Smooth muscle cell (in vitro differentiated cells): ENCODE data around the gene CCDC102A. TPM values are rescaled to one million over a fixed set of nuclear protein-coding genes. Genes with fewer than 3 reads are reported as not detected.
"Not testable (repeated sequence)": the region's sequence is repeated elsewhere in the genome, so short reads cannot be mapped to it uniquely, and the experiment has no call there.

ENCODE experiments used
- DNase-seq: peaks from one replicate; lab custom pipeline; 2025; ENCODE audit not compliant: unreplicated experiment; lab: John Stamatoyannopoulos, UW
- H2AFZ ChIP-seq: fragments of 200-600 bp; sonication (generic); 2 replicates; pipeline ENCODE4 v1.6.0; 2016; ENCODE audit warnings: antibody characterized with exemption, low read depth, mild to moderate bottlenecking
- H3F3A ChIP-seq: fragments of 200-600 bp; sonication (generic); 2 replicates; pipeline ENCODE4 v1.6.0; 2017; ENCODE audit warnings: antibody characterized with exemption, low read depth
- H3K27ac ChIP-seq: fragments of 200-600 bp; sonication (generic); 2 replicates; pipeline ENCODE4 v1.5.1; 2016; ENCODE audit warnings: low read depth, mild to moderate bottlenecking
- H3K27me3 ChIP-seq: fragments of 200-600 bp; sonication (generic); 2 replicates; pipeline ENCODE4 v1.6.1; 2016; ENCODE audit warnings: low read depth, mild to moderate bottlenecking
- H3K36me3 ChIP-seq: fragments of 200-600 bp; sonication (generic); 2 replicates; pipeline ENCODE4 v1.5.1; 2016; ENCODE audit warnings: low read depth
- H3K4me1 ChIP-seq: fragments of 200-600 bp; sonication (generic); 2 replicates; pipeline ENCODE4 v1.5.1; 2016; ENCODE audit warnings: low read depth
- H3K4me2 ChIP-seq: fragments of 200-600 bp; sonication (generic); 2 replicates; pipeline ENCODE4 v1.6.0; 2016; ENCODE audit warnings: mild to moderate bottlenecking
- H3K4me3 ChIP-seq: fragments of 200-600 bp; sonication (generic); 2 replicates; pipeline ENCODE4 v1.5.1; 2016; ENCODE audit warnings: mild to moderate bottlenecking
- H3K79me2 ChIP-seq: fragments of 200-600 bp; sonication (generic); 2 replicates; pipeline ENCODE4 v1.6.0; 2016; ENCODE audit warnings: low read depth, mild to moderate bottlenecking
- H3K9ac ChIP-seq: fragments of 200-600 bp; sonication (generic); 2 replicates; pipeline ENCODE4 v1.6.0; 2016; ENCODE audit warnings: low read depth
- H3K9me3 ChIP-seq: fragments of 200-600 bp; sonication (generic); replicated peaks from 2 replicates; pipeline ENCODE4 v1.5.1; 2016; ENCODE audit warnings: low read depth
- H4K20me1 ChIP-seq: fragments of 200-600 bp; sonication (generic); 2 replicates; pipeline ENCODE4 v1.6.0; 2016; ENCODE audit warnings: low read depth
- CTCF ChIP-seq: fragments of 200-600 bp; sonication (generic); IDR thresholded peaks from 2 replicates; pipeline ENCODE4 v1.5.1; 2017; ENCODE audit warnings: borderline replicate concordance, mild to moderate bottlenecking, antibody characterized with exemption; ENCODE audit not compliant: insufficient read depth, poor library complexity, severe bottlenecking
- WGBS: methylation state at CpG from one replicate; pipeline ENCODE4 v1.1.7; 2016; ENCODE audit warnings: low lambda C conversion rate; 5-methylcytosine and 5-hydroxymethylcytosine counted together
- polyA plus RNA-seq: library from polyadenylated mRNA; unstranded; fragments of >200 nt; fragmentation: Nextera tagmentation; extraction: Ambion mirVana; gene quantifications from 2 replicates; pipeline ENCODE4 v1.2.1, GENCODE V29; 2016
- total RNA-seq: library from RNA; depleted of rRNA; stranded (reverse); fragments of >200 nt; gene quantifications from 2 replicates; pipeline ENCODE4 v1.2.3, GENCODE V29; 2014

CCDC102A gene
- total and polyA plus RNA-seq, 2 experiments from 2014 or later = 10.8 to 25.3 TPM

GRCh38 chr16:57548408-57548807, 12.0 kb upstream of the CCDC102A start:
- Histone ChIP-seq H3F3A (no peaks in the 10 kb centered on the region), H3K4me2 (no peak overlapping the region), H3K79me2 (no peaks in the 10 kb centered on the region), H3K4me1 (no peaks in the 10 kb centered on the region), H3K27ac (no peak overlapping the region), H3K27me3 (no peaks in the 10 kb centered on the region), H4K20me1 (no peaks in the 10 kb centered on the region), H3K4me3 (no peak overlapping the region), H3K9ac (no peak overlapping the region), H2AFZ (no peak overlapping the region), H3K9me3 (no peaks in the 10 kb centered on the region), H3K36me3 (no peaks in the 10 kb centered on the region)
- TF ChIP-seq CTCF = no peak
- DNase-seq = no peak
- WGBS = 85% methylated on average over 4 of the region's 4 CpGs

GRCh38 chr16:57547524-57547923, 11.2 kb upstream of the CCDC102A start:
- not testable (repeated sequence) for H3K4me1 ChIP-seq, H3K4me3 ChIP-seq, H3K27ac ChIP-seq, H3K27me3 ChIP-seq, H2AFZ ChIP-seq, H3K36me3 ChIP-seq, H3K9ac ChIP-seq, DNase-seq, H3F3A ChIP-seq, H3K79me2 ChIP-seq, H3K4me2 ChIP-seq, H3K9me3 ChIP-seq, H4K20me1 ChIP-seq
- WGBS = 95% methylated on average over 12 of the region's 12 CpGs

GRCh38 chr16:57544124-57544653, 7.8 kb upstream of the CCDC102A start:
- H4K20me1 ChIP-seq = no peaks in the 10 kb centered on the region
- no peaks in the 10 kb centered on the region for H3K79me2 ChIP-seq
- H3F3A ChIP-seq = no peaks in the 10 kb centered on the region
- no peak overlapping the region for H3K27ac ChIP-seq
- WGBS = 81% methylated on average over 4 of the region's 4 CpGs
- TF ChIP-seq CTCF = no peak
- no peak for DNase-seq
- no peaks in the 10 kb centered on the region for H3K4me1 ChIP-seq
- H3K36me3 ChIP-seq = no peaks in the 10 kb centered on the region
- no peak overlapping the region for H3K9ac ChIP-seq
- no peak overlapping the region for H2AFZ ChIP-seq
- no peak overlapping the region for H3K4me2 ChIP-seq
- no peaks in the 10 kb centered on the region for H3K27me3 ChIP-seq
- no peaks in the 10 kb centered on the region for H3K9me3 ChIP-seq
- H3K4me3 ChIP-seq = no peak overlapping the region

- Histone ChIP-seq H3K9me3 (no peaks in the 10 kb centered on the region), H3K79me2 (no peaks in the 10 kb centered on the region), H4K20me1 (no peaks in the 10 kb centered on the region), H3K4me2 (no peak overlapping the region), H3K4me3 (no peak overlapping the region), H3K4me1 (peaks cover 8% of the 10 kb centered on the region), H3K27me3 (no peaks in the 10 kb centered on the region), H3K36me3 (no peaks in the 10 kb centered on the region), H2AFZ (no peak overlapping the region), H3K27ac (no peak overlapping the region), H3K9ac (no peak overlapping the region), H3F3A (no peaks in the 10 kb centered on the region)
- no peak for DNase-seq
- 75% methylated on average over 4 of the region's 4 CpGs for WGBS
- no peak for TF ChIP-seq CTCF
Measured at GRCh38 chr16:57541754-57542435, 5.5 kb upstream of the CCDC102A start.
